C4-2B (cell line): ENCODE results near the gene SOX14.

Experiments used
- H3K27ac ChIP-seq: fragments of 450-650 bp; 2 replicates; pipeline ENCODE4 v1.5.1; 2017
- ZFX ChIP-seq: fragments of 450-650 bp; IDR thresholded peaks from 2 replicates; pipeline ENCODE4 v1.6.1; 2017
- TF ChIP-seq, protein P1 (sequence below): fragments of 450-650 bp; conservative IDR thresholded peaks from 2 replicates; pipeline ENCODE4 v1.5.1; 2017; ENCODE audit warnings: mild to moderate bottlenecking

SOX14 gene

DNA sequence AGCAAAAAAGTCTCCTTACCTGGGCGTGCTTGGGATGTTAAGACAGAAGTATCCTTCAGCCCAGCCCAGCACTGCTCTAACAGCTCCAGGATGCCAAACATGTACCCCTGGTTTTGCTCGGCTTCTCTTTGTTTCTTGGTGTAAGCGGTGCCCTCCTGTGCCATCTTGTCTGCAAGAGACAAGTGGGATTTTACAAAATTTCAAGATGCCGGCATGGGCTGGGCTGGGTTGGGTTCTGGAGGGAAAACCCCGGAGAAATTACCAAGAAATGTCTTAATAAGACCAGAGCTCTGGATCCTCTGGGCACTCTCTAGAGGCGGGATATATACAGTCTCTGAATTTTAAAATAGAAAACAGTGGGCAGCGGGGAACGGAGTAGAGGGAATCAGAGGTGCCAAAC is 4.6 kb upstream of the SOX14 start:
- H3K27ac ChIP-seq: no peak overlapping the region

DNA sequence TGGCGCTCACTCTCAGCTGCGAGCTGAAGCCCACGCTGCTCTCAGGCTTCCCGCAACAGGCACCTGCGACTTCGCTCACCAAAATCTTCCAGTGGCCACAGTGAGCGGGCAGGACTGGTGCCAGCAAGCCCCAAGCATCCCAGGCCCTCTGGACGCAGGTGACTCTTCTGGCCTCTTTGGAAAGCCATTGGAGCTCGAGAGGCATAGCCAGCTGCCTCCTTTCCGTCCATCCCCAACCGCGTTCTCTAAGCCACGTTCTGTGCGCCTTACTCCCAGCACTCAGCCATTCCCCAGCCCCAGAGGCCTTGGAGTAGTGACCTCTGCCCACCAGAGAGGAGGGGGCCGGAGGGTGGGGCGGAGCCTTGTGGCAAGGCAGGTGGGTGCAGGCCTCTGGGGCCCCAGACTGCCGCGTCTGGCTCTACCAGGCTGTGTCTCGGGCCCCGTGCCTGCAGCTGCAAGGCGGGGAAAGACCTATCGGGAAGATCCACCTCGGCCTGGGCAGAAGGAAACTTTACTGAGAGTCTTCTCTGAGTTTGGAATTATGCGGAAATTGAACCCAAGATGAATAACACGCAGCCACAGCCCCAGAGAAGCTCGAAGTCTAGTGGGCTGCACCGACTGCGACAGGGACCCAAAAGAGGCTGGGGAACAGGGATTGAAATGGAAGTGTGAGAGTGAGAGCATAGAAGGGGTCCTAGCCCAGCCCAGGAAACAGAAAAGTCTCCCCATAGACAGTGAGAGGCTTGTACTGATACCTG is 3.6 kb upstream of the SOX14 start:
- no peak for TF ChIP-seq ZFX
- TF ChIP-seq, protein P1, sequence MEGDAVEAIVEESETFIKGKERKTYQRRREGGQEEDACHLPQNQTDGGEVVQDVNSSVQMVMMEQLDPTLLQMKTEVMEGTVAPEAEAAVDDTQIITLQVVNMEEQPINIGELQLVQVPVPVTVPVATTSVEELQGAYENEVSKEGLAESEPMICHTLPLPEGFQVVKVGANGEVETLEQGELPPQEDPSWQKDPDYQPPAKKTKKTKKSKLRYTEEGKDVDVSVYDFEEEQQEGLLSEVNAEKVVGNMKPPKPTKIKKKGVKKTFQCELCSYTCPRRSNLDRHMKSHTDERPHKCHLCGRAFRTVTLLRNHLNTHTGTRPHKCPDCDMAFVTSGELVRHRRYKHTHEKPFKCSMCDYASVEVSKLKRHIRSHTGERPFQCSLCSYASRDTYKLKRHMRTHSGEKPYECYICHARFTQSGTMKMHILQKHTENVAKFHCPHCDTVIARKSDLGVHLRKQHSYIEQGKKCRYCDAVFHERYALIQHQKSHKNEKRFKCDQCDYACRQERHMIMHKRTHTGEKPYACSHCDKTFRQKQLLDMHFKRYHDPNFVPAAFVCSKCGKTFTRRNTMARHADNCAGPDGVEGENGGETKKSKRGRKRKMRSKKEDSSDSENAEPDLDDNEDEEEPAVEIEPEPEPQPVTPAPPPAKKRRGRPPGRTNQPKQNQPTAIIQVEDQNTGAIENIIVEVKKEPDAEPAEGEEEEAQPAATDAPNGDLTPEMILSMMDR: no peak

More for the DNA sequence above, 4.6 kb upstream of the SOX14 start:
- TF ChIP-seq ZFX: no peak

DNA sequence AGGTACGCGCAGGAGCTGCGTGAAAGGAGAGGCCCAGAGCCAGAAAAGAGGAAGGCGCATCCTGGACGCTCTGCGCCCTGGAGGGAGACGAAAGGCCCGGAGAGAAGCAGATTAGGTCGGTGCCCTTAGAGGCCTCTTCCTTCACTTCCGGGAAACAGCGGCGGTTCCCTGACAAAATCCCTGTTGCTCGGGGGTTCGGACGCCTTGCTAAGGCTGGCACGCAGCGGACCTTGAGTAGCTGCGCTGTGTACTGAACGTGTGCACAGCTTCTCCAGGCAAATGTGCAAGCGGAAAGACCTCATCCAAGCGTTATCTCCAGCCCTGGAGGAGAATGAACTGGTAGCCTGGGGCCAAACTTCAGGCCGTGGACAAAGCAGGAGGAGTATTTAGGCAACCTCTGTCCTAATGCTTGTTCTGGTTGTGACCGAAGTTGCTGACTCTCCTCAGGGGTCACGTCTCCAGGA is 3.0 kb upstream of the SOX14 start:
- no peak for TF ChIP-seq ZFX
- TF ChIP-seq, protein P1: no peak

More for the DNA sequence above, 3.6 kb upstream of the SOX14 start:
- H3K27ac ChIP-seq: no peak overlapping the region

DNA sequence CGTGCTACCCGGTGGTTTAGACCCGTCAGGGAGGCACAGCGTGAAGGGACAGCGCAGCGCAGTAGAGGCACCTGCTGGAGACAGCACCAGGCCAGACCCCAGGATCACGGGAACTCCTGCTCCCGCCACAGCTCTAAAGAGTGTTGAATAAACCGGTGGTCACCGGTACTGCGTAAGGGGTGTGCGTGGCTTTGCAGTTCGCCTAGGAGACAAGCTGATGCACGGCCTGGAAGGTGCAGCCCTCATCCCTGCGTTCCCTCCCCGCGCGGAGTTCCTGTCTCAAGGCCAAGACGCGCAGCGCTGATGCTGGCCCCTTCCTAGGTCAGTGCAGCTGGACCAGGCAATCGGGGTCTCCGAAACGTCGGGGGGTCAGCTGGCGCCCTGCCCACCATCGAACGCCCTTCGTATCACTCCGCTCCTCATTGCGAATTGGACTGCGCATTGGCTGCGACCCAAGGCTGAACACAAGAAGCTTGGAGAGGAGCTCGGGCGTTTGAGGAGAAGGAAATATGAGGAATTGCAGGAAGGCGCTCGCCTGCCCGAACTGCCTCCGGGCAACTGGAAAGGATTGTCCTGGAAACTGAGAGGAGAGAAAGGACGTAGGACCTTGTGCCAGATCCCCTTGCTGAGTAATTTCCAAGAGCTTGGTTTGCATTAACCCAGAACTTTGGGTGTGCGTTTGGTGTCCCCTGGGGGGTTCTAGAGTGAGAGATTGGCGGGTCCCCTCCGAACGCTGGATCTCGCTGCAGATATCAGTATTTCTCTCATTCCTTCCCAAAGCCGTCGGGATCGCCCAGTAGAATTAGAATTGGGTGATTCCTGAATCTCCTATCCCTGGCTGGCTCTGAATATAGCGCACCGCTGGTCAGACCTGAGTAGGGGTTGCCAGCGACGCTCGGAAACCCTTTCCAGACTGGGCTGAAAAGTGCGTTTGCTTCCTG is 2.3 kb upstream of the SOX14 start:
- no peak for TF ChIP-seq ZFX
- TF ChIP-seq, protein P1: no peak
- H3K27ac ChIP-seq: no peak overlapping the region

More for the DNA sequence above, 3.0 kb upstream of the SOX14 start:
- no peak overlapping the region for H3K27ac ChIP-seq

DNA sequence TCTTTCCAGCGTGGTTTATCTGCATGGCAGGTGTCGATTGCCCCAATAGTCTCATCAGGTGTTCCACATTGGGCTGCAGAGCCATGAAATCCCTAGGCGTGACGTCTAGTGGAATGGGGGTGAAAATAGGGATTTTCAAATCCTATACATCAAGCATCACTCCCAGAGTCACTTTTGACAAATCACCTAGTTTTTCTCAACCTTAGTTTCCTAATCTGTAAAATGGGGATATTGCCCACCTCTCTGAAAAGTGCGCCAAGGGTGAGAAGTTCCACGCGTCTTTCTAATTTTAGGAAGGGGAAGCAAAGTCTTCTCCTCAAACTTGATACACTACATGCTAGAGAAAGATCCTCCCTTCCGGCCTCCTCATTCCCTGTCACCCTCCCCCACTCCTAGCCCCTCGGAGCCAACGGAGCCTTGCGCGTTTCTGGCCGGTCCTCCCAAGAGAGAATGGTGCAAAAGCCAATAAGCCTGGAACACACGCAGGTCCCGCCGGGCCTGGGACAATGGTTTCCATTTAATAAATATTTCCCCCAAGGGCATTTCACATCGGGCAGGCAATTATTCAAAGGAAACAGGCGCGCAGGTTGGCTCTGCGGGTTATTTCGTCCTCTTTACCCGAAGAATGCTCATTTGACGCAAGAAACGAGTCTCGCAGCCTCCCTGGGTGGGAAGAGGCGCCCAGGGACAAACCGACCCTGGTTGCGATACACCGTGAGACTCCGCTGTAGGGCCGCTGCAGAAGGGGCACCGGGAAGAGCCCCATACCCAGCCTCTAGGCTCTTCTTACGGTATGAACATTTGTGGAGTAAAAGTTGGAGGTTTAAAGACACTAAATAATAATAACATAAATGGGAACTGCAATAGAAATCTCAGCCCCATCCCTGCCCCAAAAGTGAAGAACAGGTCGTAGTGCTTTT is 1.2 kb upstream of the SOX14 start:
- no peak overlapping the region for H3K27ac ChIP-seq
- TF ChIP-seq, protein P1: no peak
- no peak for TF ChIP-seq ZFX

DNA sequence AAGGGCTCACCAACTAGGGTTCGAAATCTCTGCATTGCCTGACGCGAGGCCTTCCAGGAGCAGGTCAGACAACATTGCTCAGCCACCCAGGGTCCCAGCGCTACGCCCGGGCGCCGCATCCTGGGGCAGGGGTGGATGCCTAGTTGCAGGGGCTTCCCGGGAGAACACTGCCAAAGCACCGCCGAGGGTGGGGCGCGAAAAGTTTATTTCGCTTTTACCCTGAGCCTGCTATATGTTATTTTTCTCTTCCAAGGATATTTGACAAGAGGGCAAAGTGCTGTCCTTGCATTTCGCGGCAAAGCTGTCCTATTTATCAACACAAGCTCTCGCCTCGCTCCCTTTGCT is 549 bp upstream of the SOX14 start:
- H3K27ac ChIP-seq: no peak overlapping the region
- TF ChIP-seq, protein P1: no peak
- no peak for TF ChIP-seq ZFX

DNA sequence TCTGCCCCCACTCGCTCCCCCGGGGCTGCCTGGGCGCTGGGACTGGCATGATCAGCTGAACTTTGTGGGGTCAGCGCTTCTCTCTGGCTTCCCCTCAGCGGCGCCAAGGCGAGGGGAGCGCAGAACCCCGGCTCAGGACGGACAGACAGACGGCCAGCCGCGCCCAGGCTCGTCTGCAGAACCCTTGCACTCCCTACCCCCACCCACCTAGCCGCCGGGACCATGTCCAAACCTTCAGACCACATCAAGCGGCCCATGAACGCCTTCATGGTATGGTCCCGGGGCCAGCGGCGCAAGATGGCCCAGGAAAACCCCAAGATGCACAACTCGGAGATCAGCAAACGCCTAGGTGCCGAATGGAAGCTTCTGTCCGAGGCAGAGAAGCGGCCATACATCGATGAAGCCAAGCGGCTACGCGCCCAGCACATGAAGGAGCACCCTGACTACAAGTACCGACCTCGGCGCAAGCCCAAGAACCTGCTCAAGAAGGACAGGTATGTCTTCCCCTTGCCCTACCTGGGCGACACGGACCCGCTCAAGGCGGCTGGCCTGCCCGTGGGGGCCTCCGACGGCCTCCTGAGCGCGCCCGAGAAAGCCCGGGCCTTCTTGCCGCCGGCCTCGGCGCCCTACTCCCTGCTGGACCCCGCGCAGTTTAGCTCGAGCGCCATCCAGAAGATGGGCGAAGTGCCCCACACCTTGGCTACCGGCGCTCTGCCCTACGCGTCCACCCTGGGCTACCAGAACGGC is 621 bp downstream of the SOX14 start:
- no peak overlapping the region for H3K27ac ChIP-seq
- TF ChIP-seq, protein P1: no peak
- no peak for TF ChIP-seq ZFX
